ENCODE measurements around the gene NRN1.

Gene NRN1

GRCh38 chr6:6002848-6003620 is 3.7 kb downstream of the NRN1 start:
- DNase-seq (ENCODE audit: extremely low read depth in 1 of 2, low read depth in 1 of 2), result no peak

GRCh38 chr6:6002005-6002847 is 4.5 kb downstream of the NRN1 start:
- DNase-seq (ENCODE audit: extremely low read depth in 1 of 2, low read depth in 1 of 2), result no peak

- DNase-seq (ENCODE audit: extremely low read depth in 1 of 2, low read depth in 1 of 2), result no peak
Observed at GRCh38 chr6:6001443-6001842, 5.3 kb downstream of the NRN1 start.

- DNase-seq (ENCODE audit: extremely low read depth in 1 of 2, low read depth in 1 of 2), result no peak
Observed at GRCh38 chr6:5999688-6000608, 6.8 kb downstream of the NRN1 start.

DNA sequence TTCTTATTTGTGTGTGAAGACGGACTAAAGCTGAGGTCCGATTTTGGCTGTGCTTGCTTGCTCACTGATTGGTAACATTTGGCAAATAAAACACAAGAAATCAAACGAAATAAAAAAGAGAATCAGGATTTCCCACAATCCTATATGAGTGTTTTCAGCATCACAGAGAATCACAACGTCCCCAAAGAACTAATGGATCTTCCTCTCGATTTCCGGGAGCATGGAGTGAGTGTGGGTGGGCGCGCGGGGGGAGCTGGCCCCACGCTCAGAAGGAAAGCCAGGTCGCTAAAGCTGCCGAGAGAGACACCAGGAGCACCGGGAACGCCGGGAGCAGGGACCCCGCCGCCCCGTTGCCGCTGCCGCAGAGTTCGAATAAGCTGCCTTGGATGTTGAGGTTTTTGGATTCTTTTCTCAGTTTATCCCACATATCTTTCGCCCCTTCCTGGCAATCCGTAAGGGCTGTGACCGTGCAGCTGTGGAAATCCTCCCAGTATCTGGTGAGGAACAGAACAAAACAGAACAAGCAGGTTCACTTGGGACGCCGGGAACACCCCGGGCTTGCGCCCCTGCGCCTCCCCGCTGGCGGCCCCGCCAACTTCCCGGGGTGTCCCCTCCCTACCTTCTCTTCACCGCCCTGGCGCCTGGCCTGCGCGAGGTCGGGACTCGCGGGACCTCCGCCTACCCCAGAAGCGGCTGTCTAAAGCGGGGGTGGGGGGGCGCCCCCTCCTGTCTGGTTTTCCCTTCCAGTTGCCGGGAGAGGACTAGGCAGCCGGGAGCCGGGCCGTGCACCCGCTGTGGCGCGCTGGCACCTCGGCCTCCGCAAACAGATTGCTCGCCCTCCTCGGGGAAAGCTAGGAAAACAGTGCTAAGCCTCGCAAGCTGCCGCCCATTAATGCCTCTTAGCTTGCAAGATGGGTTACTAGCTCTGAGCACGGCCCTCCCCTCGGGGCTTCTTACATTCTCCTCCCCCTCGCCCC is 7.7 kb downstream of the NRN1 start:
- DNase-seq (ENCODE audit: extremely low read depth in 1 of 2, low read depth in 1 of 2), result no peak

- DNase-seq (ENCODE audit: extremely low read depth in 1 of 2, low read depth in 1 of 2), result no peak
Observed at GRCh38 chr6:5998236-5998635, 8.5 kb downstream of the NRN1 start.

DNA sequence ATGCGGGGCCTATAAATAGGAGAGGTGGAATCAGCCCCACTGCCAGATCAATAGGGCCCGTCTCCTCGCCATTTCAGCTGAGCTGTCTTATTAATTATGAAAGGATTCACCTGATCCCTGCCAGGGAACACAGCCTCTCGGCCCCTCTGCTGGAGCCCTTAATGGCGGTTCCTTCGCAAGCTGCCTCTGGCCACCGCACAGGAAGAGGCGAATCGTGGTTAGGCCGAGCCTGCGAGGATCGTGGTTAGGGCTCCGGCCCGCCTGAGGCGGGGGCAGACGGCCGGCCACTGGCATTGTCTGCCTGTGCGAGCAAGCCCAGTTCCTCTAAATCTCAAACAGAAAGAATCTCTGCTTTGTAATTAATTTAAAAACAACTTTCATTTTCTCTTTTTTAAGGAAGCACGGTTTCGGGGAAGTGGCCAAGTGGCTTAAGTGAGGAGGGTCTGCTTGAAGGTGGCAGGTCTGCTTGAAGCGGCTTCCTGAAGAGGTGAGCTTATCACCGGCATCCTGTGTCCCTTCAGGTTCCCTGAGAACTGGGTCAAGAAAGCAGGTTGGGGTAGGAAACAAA is 9.2 kb downstream of the NRN1 start:
- DNase-seq (ENCODE audit: extremely low read depth in 1 of 2, low read depth in 1 of 2), result no peak

GRCh38 chr6:5996714-5997419 is 9.9 kb downstream of the NRN1 start:
- no peak for DNase-seq (ENCODE audit: extremely low read depth in 1 of 2, low read depth in 1 of 2)

- DNase-seq (ENCODE audit: extremely low read depth in 1 of 2, low read depth in 1 of 2), result no peak
Observed at GRCh38 chr6:5995949-5996713, 10.6 kb downstream of the NRN1 start.

DNA sequence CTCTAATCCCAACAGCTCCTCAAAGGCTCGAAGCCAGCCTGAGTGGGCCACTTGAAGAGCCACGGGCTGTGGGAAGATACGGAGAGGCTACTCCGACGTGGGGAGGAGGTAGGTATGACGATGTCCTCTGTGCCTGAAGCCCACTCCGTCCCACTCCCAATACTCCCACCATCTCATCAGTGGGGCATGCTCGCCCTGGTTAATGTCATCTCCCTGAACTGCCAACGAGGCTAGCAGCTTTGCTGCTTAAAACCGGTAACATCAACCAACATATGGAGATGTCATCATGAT is 11.1 kb downstream of the NRN1 start:
- DNase-seq (ENCODE audit: extremely low read depth in 1 of 2, low read depth in 1 of 2), result no peak

GRCh38 chr6:5994999-5995657 is 11.6 kb downstream of the NRN1 start:
- DNase-seq (ENCODE audit: extremely low read depth in 1 of 2, low read depth in 1 of 2), result no peak

GRCh38 chr6:5994234-5994998 is 12.3 kb downstream of the NRN1 start:
- no peak for DNase-seq (ENCODE audit: extremely low read depth in 1 of 2, low read depth in 1 of 2)

- DNase-seq (ENCODE audit: extremely low read depth in 1 of 2, low read depth in 1 of 2), result no peak
Observed at GRCh38 chr6:5992551-5993225, 14.0 kb downstream of the NRN1 start.

DNA sequence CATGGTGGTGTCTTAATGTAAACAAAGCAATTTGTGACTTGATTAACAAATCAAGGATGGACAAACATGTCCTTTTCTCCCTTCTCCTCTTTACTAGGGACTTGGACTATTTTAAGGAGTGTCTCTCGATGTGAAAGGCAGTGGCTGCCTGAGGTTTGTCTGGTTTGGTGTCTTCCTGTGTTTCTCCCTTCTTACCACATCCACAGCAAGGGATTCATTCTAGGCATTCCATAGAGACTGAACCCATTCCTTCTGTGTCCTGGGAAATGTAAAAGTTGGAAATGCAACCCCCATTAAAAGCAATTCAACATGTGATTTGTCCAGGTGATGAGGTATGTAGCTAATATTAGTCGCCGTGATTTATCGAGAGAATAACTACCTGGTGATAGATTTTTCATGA is 15.9 kb downstream of the NRN1 start:
- no peak for DNase-seq (ENCODE audit: extremely low read depth in 1 of 2, low read depth in 1 of 2)

GRCh38 chr6:5989141-5989723 is 17.5 kb downstream of the NRN1 start:
- DNase-seq (ENCODE audit: extremely low read depth in 1 of 2, low read depth in 1 of 2), result no peak

GRCh38 chr6:5986861-5987260 is 19.9 kb downstream of the NRN1 start:
- no peak for DNase-seq (ENCODE audit: extremely low read depth in 1 of 2, low read depth in 1 of 2)

Data from activated CD8-positive, alpha-beta memory T cell treated with anti-CD3 and anti-CD28 coated beads for 1 hour (primary cell).